Glutamatergic neuron (in vitro differentiated cells): ENCODE data around the gene ZNF497. TPM values are rescaled to one million over a fixed set of nuclear protein-coding genes. Genes with fewer than 3 reads are reported as not detected.

ENCODE experiments used
- DNase-seq: peaks from one replicate; pipeline ENCODE4 v3.0.0; 2022
- H3K27ac Mint-ChIP-seq: one replicate; pipeline ENCODE4 v1.8.0; 2020; ENCODE audit warnings: mild to moderate bottlenecking, mixed read lengths, inconsistent platforms; ENCODE audit not compliant: unreplicated experiment
- H3K27me3 Mint-ChIP-seq: one replicate; pipeline ENCODE4 v1.8.0; 2020; ENCODE audit warnings: mild to moderate bottlenecking, moderate library complexity, mixed read lengths, inconsistent platforms; ENCODE audit not compliant: unreplicated experiment
- H3K36me3 Mint-ChIP-seq: one replicate; pipeline ENCODE4 v1.8.0; 2020; ENCODE audit warnings: mild to moderate bottlenecking, mixed read lengths, inconsistent platforms; ENCODE audit not compliant: unreplicated experiment
- H3K4me1 Mint-ChIP-seq: one replicate; pipeline ENCODE4 v1.8.0; 2020; ENCODE audit warnings: mild to moderate bottlenecking, low read depth, mixed read lengths, inconsistent platforms; ENCODE audit not compliant: unreplicated experiment
- H3K4me3 Mint-ChIP-seq: one replicate; pipeline ENCODE4 v1.8.0; 2020; ENCODE audit warnings: mild to moderate bottlenecking, mixed read lengths, inconsistent platforms; ENCODE audit not compliant: unreplicated experiment
- H3K9me3 Mint-ChIP-seq: one replicate; pipeline ENCODE4 v1.8.0; 2020; ENCODE audit warnings: mild to moderate bottlenecking, moderate library complexity, mixed read lengths, inconsistent platforms; ENCODE audit not compliant: unreplicated experiment
- microRNA-seq: library from miRNA; unstranded; fragments of <30 nt; microRNA quantifications from one replicate; pipeline ENCODE4, GENCODE V29; 2020; ENCODE audit not compliant: unreplicated experiment
- total RNA-seq: library from RNA; stranded (reverse); fragmentation: NEBNext Ultra II Directional; extraction: Animal tissue kit (Norgen Biotek cat#: 25700); gene quantifications from one replicate; pipeline ENCODE4 v1.2.1, GENCODE V29; 2021; ENCODE audit not compliant: unreplicated experiment
- TF ChIP-seq, protein P1 (sequence below): fragments of 200-600 bp; sonication (generic); IDR thresholded peaks from one replicate; pipeline ENCODE4 v1.5.0; 2021; ENCODE audit not compliant: partially characterized antibody, unreplicated experiment

Gene ZNF497
- total RNA-seq, 1 donor from 2014 or later: 3.5 TPM

DNA sequence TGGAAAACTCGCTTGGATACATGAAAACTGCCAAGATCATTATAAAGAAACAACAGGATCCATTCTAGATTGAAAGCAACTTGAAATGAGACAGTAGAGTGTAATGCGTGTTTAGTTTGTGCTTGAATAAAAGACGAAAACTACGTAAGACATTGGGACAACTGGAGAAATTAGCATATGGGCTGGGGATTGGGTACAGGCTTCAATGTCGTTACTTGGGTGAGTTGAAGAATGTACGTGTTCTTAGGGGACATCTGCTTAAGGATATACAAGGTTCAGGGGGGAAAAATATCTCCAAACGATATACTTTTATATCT, 57.8 kb downstream of the ZNF497 start:
- H3K36me3 Mint-ChIP-seq: peaks cover 12% of the 10 kb centered on the region
- H3K27me3 Mint-ChIP-seq: peaks cover 9% of the 10 kb centered on the region
- peak overlapping the region; percentile 100 for H3K4me3 Mint-ChIP-seq
- TF ChIP-seq, protein P1, sequence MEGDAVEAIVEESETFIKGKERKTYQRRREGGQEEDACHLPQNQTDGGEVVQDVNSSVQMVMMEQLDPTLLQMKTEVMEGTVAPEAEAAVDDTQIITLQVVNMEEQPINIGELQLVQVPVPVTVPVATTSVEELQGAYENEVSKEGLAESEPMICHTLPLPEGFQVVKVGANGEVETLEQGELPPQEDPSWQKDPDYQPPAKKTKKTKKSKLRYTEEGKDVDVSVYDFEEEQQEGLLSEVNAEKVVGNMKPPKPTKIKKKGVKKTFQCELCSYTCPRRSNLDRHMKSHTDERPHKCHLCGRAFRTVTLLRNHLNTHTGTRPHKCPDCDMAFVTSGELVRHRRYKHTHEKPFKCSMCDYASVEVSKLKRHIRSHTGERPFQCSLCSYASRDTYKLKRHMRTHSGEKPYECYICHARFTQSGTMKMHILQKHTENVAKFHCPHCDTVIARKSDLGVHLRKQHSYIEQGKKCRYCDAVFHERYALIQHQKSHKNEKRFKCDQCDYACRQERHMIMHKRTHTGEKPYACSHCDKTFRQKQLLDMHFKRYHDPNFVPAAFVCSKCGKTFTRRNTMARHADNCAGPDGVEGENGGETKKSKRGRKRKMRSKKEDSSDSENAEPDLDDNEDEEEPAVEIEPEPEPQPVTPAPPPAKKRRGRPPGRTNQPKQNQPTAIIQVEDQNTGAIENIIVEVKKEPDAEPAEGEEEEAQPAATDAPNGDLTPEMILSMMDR: no peak
- peaks cover 12% of the 10 kb centered on the region for H3K4me1 Mint-ChIP-seq
- peak overlapping the region; percentile 97 for H3K27ac Mint-ChIP-seq
- no peak for DNase-seq
- H3K9me3 Mint-ChIP-seq: peaks cover 12% of the 10 kb centered on the region

Small RNA genes within 50 kb of the gene (microRNA-seq; reads per million reads assigned to microRNA genes)
- 4.7 reads per million, percentile 30 among the genes with 10 or more reads in this experiment for gene MIR4754
- gene MIR6806: not detected

Other genes starting within 250 kb of the ZNF497 start
- gene ZNF329, start 212.0 kb downstream of the ZNF497 start, total RNA-seq: 14.1 TPM
- gene ZNF274, start 179.7 kb downstream of the ZNF497 start, total RNA-seq: 42.7 TPM
- 46.1 TPM for gene ZNF544, start 133.8 kb downstream of the ZNF497 start, total RNA-seq
- 24.8 TPM for gene ZNF8, start 83.8 kb downstream of the ZNF497 start, total RNA-seq
- gene ERVK3-1, start 57.4 kb downstream of the ZNF497 start, total RNA-seq: 56.2 TPM
- 4.9 TPM for gene ZSCAN22, start 35.8 kb downstream of the ZNF497 start, total RNA-seq
- 27.3 TPM for gene A1BG, start 9.3 kb downstream of the ZNF497 start, total RNA-seq
- 2.0 TPM for gene ZNF837, start 18.3 kb upstream of the ZNF497 start, total RNA-seq
- 571 TPM for gene RPS5, start 24.5 kb upstream of the ZNF497 start, total RNA-seq
- gene RNF225, start 32.9 kb upstream of the ZNF497 start, total RNA-seq: 0.44 TPM
- 5.8 TPM for gene ZNF584, start 45.9 kb upstream of the ZNF497 start, total RNA-seq
- gene ZNF132, start 77.4 kb upstream of the ZNF497 start, total RNA-seq: 4.9 TPM
- 9.9 TPM for gene ZNF324B, start 88.9 kb upstream of the ZNF497 start, total RNA-seq
- gene ZNF324, start 104.3 kb upstream of the ZNF497 start, total RNA-seq: 15.8 TPM
- gene ZNF446, start 113.6 kb upstream of the ZNF497 start, total RNA-seq: 11.9 TPM
- gene SLC27A5, start 149.2 kb upstream of the ZNF497 start, total RNA-seq: 7.4 TPM
- gene ZBTB45, start 157.1 kb upstream of the ZNF497 start, total RNA-seq: 27.2 TPM
- gene TRIM28, start 181.3 kb upstream of the ZNF497 start, total RNA-seq: 361 TPM
- 108 TPM for gene CHMP2A, start 192.4 kb upstream of the ZNF497 start, total RNA-seq
- gene UBE2M, start 195.9 kb upstream of the ZNF497 start, total RNA-seq: 118 TPM
- 27.3 TPM for gene MZF1, start 210.6 kb upstream of the ZNF497 start, total RNA-seq